DOHH2 (cell line): ENCODE data around the gene RBM33.

Experiments used
- CTCF ChIP-seq: fragments of 200-600 bp; sonication (generic); IDR thresholded peaks from one replicate; pipeline ENCODE4 v1.5.1; 2014; ENCODE audit warnings: antibody characterized with exemption, mild to moderate bottlenecking, low read depth, low read length; ENCODE audit not compliant: poor library complexity, severe bottlenecking
- EZH2phosphoT487 ChIP-seq: fragments of 200-600 bp; sonication (generic); IDR thresholded peaks from 2 replicates; pipeline ENCODE4 v1.6.1; 2017; ENCODE audit warnings: borderline replicate concordance, mild to moderate bottlenecking, antibody characterized with exemption, low read length, moderate library complexity, mixed read lengths

- no peak for TF ChIP-seq CTCF
- TF ChIP-seq EZH2phosphoT487: no peak
Measured at GRCh38 chr7:155594961-155595366, 49.5 kb upstream of the RBM33 start.
